Inflammatory macrophage treated with lipopolysaccharide for 1 hour (primary cell): ENCODE results near the gene ERC2.

Experiments used
- DNase-seq, 2 donors: peaks; one replicate each; pipeline ENCODE4 v3.0.0-alpha.2; 2020 to 2022

The ERC2 gene

DNA sequence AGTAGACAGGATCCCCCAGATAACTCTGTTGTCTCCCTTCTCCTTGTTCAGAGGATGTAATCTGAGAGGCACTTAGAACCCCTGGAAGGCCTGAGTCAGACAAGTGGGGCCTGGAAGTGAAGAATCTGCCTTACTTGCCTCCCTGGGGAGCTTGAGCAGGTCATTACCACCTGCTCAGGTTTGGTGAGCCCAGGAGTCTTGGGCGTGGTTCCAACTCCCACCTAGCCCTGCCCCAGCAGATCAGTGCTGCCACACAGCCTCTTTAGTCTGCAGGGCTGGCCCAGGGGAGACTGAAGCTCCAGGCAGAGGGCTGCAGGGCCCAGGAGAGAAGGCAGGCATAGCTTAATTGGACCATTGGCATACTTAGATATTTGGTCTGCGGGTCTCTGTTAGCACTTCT is 230.0 kb downstream of the ERC2 start:
- DNase-seq: no peak

GRCh38 chr3:56233742-56234141 is 234.5 kb downstream of the ERC2 start:
- DNase-seq: no peak

DNA sequence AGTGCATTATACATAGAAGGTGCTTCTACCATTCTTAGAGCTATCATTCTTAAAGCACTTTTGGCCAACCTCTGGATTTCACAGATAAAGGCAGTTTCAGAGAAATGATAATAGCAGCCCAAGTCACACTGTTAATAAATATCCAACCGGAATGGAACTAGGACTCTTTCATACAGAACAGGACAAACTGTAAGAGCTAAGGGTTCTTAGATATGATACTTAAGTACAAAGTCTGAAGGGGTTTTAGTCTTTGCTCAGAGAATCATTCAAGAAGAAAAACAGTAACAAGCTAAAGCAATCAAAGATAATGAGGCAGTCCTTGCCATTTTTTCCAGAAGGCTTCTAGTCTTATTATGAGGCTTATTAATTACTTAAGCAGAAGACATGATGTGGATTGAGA is 239.0 kb downstream of the ERC2 start:
- DNase-seq: no peak

DNA sequence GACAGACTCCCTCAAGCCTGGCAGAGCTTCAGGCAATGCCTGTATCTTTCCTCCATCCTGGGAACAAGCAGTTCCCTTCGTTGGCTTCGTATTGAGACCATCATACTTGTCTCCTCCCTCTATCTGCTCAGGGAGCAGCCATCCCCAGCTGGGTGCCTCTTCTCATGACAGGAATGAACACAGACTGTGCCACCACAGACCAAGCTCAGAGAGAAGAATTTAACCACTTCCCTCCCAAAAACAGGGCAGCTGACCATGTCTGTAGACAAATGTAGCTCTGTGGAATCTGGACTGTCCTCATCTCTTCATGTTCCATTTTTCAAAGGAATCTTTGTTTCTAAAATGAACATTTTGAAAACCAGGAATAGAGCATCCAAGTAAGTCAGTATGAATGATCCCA is 245.4 kb downstream of the ERC2 start:
- no peak for DNase-seq

GRCh38 chr3:56219894-56220805 is 248.1 kb downstream of the ERC2 start:
- DNase-seq: no peak

DNA sequence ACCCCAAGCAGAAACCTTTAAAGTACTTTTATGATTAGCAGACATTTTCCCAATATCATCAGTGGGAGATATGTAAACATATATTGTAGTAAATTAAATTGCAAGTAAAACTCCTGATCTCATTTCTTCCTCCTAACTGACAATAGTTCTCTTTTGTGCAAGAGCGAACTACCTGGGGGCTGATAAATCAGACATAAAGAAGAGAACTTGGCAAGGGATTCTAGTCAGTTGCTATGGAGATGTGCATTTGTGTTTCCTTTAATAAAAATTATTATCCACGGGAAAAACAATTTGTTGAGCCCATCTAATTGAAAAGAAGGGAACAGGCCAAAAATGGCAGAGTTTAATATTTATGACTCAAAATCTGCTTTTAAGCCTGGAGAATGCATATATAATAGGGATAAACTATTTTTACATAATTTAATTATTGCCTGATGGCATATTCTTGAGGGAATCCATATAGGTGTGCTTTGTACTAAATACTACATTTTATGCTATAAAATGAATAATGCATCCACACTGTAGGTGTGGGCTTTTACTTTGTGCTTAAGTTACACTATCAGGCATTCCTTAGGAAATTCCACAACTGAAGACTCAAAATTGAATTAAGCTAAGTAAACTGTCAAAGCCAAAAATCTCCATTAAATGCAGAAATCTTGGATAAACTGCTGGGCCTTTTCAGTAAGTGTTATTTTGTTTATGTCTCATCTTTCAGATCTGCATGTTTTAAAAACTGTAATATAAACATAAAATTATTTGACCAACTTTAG is 258.1 kb downstream of the ERC2 start:
- no peak for DNase-seq

DNA sequence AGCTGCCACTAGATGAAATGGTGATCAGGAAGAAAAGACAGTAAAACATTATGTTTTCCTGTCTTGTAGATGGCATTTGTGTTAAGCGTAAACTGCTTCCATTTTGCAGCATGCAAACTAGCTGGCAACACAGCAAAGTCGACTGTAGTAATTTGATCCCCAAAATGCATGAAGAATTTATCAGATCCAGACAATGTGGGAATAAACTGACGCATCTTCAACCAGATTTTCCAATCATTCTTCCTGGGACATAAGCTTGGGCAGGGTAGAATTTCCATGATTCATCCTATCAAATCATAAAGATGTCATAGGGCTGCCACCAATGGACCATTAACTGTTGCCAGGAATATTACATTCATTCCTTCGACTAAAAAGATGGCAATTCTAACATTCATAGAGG is 260.3 kb downstream of the ERC2 start:
- DNase-seq: no peak

DNA sequence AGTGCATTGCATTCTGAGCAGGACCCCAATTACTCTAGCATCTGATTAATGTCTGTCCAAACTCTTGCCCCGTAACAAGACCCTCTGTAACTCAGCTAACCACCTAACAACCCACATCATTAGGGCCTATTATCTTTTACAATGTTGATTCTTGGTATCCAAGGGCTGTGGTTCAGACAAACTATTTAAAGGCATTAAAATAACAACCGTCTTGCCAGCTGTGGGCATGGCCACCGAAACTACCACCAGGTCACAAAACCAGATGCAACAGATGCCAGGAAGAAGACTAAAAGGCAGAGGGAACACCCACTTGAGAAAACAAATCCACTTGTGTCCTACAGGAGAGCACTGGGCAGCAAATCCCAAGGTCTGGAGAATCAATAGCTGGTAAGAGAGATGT is 262.9 kb downstream of the ERC2 start:
- DNase-seq: no peak

- DNase-seq: no peak
Observed at GRCh38 chr3:56202997-56203396, 265.3 kb downstream of the ERC2 start.

- DNase-seq: no peak
Observed at GRCh38 chr3:56201407-56201806, 266.9 kb downstream of the ERC2 start.

DNA sequence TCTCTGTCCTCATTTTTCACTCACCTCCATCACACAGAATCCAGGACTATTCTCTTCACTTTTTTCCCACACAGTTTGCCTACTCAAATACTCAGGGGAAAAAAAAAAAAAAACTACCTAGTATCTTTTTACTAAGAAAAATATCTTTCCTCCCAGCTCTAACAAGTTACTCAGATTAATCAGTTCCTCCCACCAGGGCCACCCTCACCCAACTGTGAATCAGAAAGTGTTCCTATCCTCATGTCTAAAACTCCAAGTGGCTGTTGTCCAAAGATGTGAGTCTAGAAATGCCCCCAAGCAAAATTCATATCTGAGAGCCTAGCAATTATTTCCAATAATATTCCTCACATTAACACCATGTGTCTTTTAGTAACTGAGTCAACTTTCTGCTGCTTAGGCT is 268.0 kb downstream of the ERC2 start:
- DNase-seq: no peak

DNA sequence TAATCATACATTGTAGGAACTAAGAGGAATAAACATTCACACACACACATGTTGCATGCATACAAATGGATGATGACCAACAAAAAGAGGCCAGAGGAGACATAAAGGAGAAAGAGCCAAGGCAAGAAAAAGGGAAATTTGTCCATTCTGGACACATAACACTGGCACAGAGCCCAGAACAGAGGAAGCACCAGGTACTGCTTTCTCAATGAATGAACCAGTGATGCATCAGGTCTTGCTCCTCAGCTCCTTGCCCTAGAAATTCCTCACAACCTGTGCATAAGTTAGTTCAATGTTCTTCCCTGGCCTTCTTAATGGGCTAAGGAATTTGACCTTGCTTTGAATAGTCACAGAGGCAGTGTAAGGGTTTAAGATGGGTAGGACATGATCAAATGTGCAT is 270.3 kb downstream of the ERC2 start:
- no peak for DNase-seq

- DNase-seq: peak; percentile 3 to 42
Observed at GRCh38 chr3:56197259-56197965, 270.9 kb downstream of the ERC2 start.

GRCh38 chr3:56196700-56197099 is 271.6 kb downstream of the ERC2 start:
- no peak for DNase-seq

GRCh38 chr3:56193519-56193918 is 274.7 kb downstream of the ERC2 start:
- peak in 1 of 2 donors; percentile 4 for DNase-seq

DNA sequence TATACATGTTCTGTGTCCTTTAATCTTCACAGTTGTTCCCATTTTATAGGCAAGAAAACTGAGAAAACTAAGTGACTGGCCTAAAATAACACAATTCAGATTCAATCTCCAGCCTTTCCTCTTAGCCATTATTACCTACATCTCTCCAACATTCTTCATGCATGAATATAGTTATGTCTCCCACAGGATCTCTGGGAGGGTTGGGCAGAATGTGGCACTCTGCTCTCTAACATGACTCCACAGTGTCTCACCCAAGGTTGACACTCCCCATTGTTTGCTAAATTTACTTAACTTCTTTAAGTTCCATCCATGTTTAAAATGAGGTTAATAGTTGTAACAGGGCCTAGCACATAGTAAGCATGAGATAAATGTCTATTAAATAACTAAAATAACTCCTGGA is 276.3 kb downstream of the ERC2 start:
- DNase-seq: no peak

- no peak for DNase-seq
Observed at GRCh38 chr3:56190771-56191305, 277.4 kb downstream of the ERC2 start.

DNA sequence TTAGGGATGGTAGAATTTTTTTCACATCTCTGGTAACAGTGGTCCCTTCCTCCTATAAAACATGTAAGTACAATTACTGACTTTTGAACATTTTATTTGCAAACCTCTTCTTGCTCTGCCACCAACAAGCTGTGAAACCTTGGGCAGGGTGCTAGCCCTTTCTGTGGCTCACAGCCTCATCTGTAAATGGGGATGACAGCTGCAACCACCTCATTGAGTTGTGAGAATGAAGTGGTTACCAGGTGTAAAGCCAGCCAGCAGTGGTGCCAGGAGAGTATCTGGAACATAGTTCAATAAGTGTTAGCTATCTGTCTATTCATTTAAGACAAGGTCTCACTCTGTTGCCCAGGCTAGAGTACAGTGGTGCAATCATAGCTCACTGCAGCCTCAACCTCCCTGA is 278.1 kb downstream of the ERC2 start:
- no peak for DNase-seq

- no peak for DNase-seq
Observed at GRCh38 chr3:56189536-56189935, 278.7 kb downstream of the ERC2 start.

- no peak for DNase-seq
Observed at GRCh38 chr3:56188201-56188600, 280.1 kb downstream of the ERC2 start.

DNA sequence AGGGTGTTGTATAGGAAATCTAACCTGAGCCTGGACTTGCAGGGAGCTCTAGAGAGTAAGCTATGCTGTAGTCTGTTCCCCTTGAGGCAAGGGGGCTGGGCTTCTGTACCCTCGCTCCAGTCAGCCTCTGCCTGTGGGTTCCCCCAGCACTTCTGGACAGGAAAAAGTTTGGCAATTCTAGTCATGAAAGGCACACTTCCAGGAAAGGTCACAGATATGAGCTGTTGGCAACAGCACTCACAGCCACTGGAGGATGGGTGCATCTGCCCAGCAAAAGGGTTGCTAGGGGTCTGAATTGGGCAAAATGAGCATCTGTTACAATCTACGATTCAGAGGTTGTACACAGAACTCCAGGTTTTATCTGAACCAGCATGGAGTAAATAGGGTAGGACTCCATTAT is 281.2 kb downstream of the ERC2 start:
- DNase-seq: no peak

GRCh38 chr3:56185827-56186226 is 282.4 kb downstream of the ERC2 start:
- no peak for DNase-seq

- DNase-seq: no peak
Observed at GRCh38 chr3:56183529-56183928, 284.7 kb downstream of the ERC2 start.
